Endothelial cell of umbilical vein (primary cell): ENCODE measurements around the gene KLF1. TPM values are rescaled to one million over a fixed set of nuclear protein-coding genes. Genes with fewer than 3 reads are reported as not detected.

Experiments used
- BruUV-seq: library from RNA; stranded (reverse); fragments of 400-500 nt; replicated peaks from 2 replicates; lab custom pipeline; 2021; lab: Mats Ljungman, UMichigan
- CTCF ChIA-PET: fragments of 300-600, 350-600 bp; sonication (Branson Sonifier 250); formaldehyde crosslinking; loops from one replicate; lab custom pipeline; 2021; ENCODE audit warnings: antibody characterized with exemption, inconsistent platforms; lab: Charles Lee
- POLR2A ChIA-PET: fragments of 300-600, 350-600 bp; sonication (Branson Sonifier 250); formaldehyde crosslinking; loops from one replicate; lab custom pipeline; 2021; ENCODE audit warnings: antibody characterized with exemption, inconsistent platforms; lab: Charles Lee
- DNase-seq: peaks from one replicate; pipeline ENCODE4 v3.0.0-alpha.2; 2011; ENCODE audit warnings: low read depth, low spot score
- FAIRE-seq: peaks from 2 replicates; lab custom pipeline; 2011; peaks lifted over from hg19 to GRCh38; lab: Jason Lieb, UNC
- H2AFZ ChIP-seq: 2 replicates; pipeline ENCODE4 v1.6.0; 2012; ENCODE audit warnings: low read depth, low read length, control low read depth, inconsistent platforms
- H3K27ac ChIP-seq: 2 replicates; pipeline ENCODE4 v1.5.1; 2011; ENCODE audit warnings: low read depth, mild to moderate bottlenecking, control low read depth, low read length, moderate library complexity; ENCODE audit not compliant: insufficient read depth
- H3K27me3 ChIP-seq, 2 experiments: 2 replicates each; pipeline versions ENCODE4 v1.6.0 to v1.6.1; 2011; ENCODE audit warnings: low read length in 2 of 2, mixed read lengths in 1 of 2; ENCODE audit not compliant: control insufficient read depth in 2 of 2, insufficient read depth in 2 of 2
- H3K36me3 ChIP-seq, 2 experiments: 2 replicates in 1 of 2; 3 replicates in 1 of 2; pipeline ENCODE4 v1.5.1; 2011; ENCODE audit warnings: low read length in 2 of 2, mild to moderate bottlenecking in 1 of 2, moderate library complexity in 1 of 2; ENCODE audit not compliant: control insufficient read depth in 2 of 2, insufficient read depth in 2 of 2; ENCODE audit errors: extremely low read depth in 1 of 2
- H3K4me1 ChIP-seq: 3 replicates; pipeline ENCODE4 v1.5.1; 2011; ENCODE audit warnings: mild to moderate bottlenecking, low read length; ENCODE audit not compliant: control insufficient read depth, insufficient read depth; ENCODE audit errors: extremely low read depth
- H3K4me2 ChIP-seq: 2 replicates; pipeline ENCODE4 v1.6.1; 2011; ENCODE audit warnings: low read length, control low read depth, mixed read lengths; ENCODE audit not compliant: insufficient read depth
- H3K4me3 ChIP-seq, 3 experiments: fragments of 200-600 bp in 1 of 3; sonication (generic), shearing (Covaris generic) in 1 of 3; replicated peaks in 1 of 3; 2 replicates each; pipeline ENCODE4 v1.5.1; 2011 to 2016; ENCODE audit warnings: control low read depth in 3 of 3, low read length in 3 of 3, mild to moderate bottlenecking in 2 of 3, inconsistent platforms in 1 of 3, low read depth in 1 of 3, moderate library complexity in 1 of 3; ENCODE audit not compliant: insufficient read depth in 1 of 3
- H3K79me2 ChIP-seq: 2 replicates; pipeline ENCODE4 v1.6.0; 2012; ENCODE audit warnings: low read length, inconsistent platforms; ENCODE audit not compliant: control insufficient read depth, insufficient read depth
- H3K9ac ChIP-seq: replicated peaks from 2 replicates; pipeline ENCODE3; 2011; ENCODE audit warnings: low read length, control low read depth; ENCODE audit not compliant: insufficient read depth; ENCODE audit errors: extremely low read depth
- H3K9me1 ChIP-seq: replicated peaks from 3 replicates; pipeline ENCODE4 v1.6.0; 2011; ENCODE audit warnings: mild to moderate bottlenecking, low read length; ENCODE audit not compliant: control insufficient read depth, insufficient read depth; ENCODE audit errors: extremely low read depth
- H3K9me3 ChIP-seq: replicated peaks from 2 replicates; pipeline ENCODE4 v1.5.1; 2012; ENCODE audit warnings: low read length, inconsistent platforms; ENCODE audit not compliant: control insufficient read depth, insufficient read depth
- H4K20me1 ChIP-seq: replicated peaks from 2 replicates; pipeline ENCODE3; 2011; ENCODE audit warnings: mild to moderate bottlenecking, low read length; ENCODE audit not compliant: control insufficient read depth, insufficient read depth; ENCODE audit errors: extremely low read depth
- EZH2 ChIP-seq: IDR thresholded peaks from 2 replicates; pipeline ENCODE4 v1.6.1; 2012; ENCODE audit warnings: borderline replicate concordance, low read depth, mild to moderate bottlenecking, moderate library complexity, low read length, inconsistent platforms; ENCODE audit not compliant: severe bottlenecking
- FOS ChIP-seq: IDR thresholded peaks from 2 replicates; pipeline ENCODE4 v1.6.1; 2011; ENCODE audit warnings: mild to moderate bottlenecking, low read length, moderate library complexity, borderline replicate concordance; ENCODE audit not compliant: insufficient read depth
- GATA2 ChIP-seq: IDR thresholded peaks from 2 replicates; pipeline ENCODE4 v1.7.0; 2011; ENCODE audit warnings: low read depth, mild to moderate bottlenecking, moderate library complexity, mixed read lengths, low read length; ENCODE audit not compliant: insufficient read length, insufficient read depth
- JUN ChIP-seq: IDR thresholded peaks from 2 replicates; pipeline ENCODE4 v1.6.1; 2011; ENCODE audit warnings: borderline replicate concordance, low read depth; ENCODE audit not compliant: insufficient read length, insufficient read depth
- MYC ChIP-seq: IDR thresholded peaks from one replicate; pipeline ENCODE4 v1.6.1; 2011; ENCODE audit warnings: mild to moderate bottlenecking, low read depth, low read length
- POLR2A ChIP-seq: IDR thresholded peaks from 2 replicates; pipeline ENCODE4 v1.6.1; 2012; ENCODE audit warnings: low read depth, mild to moderate bottlenecking, control low read depth, low read length
- POLR2AphosphoS5 ChIP-seq: IDR thresholded peaks from 2 replicates; pipeline ENCODE4 v1.6.1; 2012; ENCODE audit warnings: low read depth, mild to moderate bottlenecking, control low read depth, low read length, moderate library complexity; ENCODE audit not compliant: insufficient read depth
- dilution Hi-C: fragments of 300-500 bp; cut with MboI; formaldehyde crosslinking; loops from one replicate; pipeline ENCODE4 v1.15.0; 2019; ENCODE audit warnings: low sequenced_read_pairs; ENCODE audit not compliant: extremely low pct_ligation_motif_present
- intact Hi-C: fragments of 100-400 bp; cut with micrococcal nuclease; formaldehyde crosslinking; loops from one replicate; pipeline ENCODE4 v1.10.0; 2022
- polyA plus RNA-seq, 4 experiments: library from polyadenylated mRNA; depleted of rRNA in 3 of 4; stranded (reverse) in 3 of 4; unstranded in 1 of 4; fragments of >200 nt; gene quantifications; 2 replicates each; pipeline versions ENCODE4 v1.2.1 to v1.2.3, GENCODE V29; 2011 to 2012; ENCODE audit warnings: missing spikeins in 1 of 4
- total RNA-seq: library from RNA; stranded (reverse); gene quantifications from 2 replicates; pipeline ENCODE4 v1.2.3, GENCODE V29; 2021
- TF ChIP-seq, protein P1 (sequence below): IDR thresholded peaks from 2 replicates; pipeline ENCODE4 v1.6.1; 2011; ENCODE audit not compliant: insufficient read depth, insufficient read length
- TF ChIP-seq, protein P2 (sequence below), 2 donors: IDR thresholded peaks; 1 replicate in 1 of 2; 2 replicates in 1 of 2; pipeline ENCODE4 v1.5.1; 2011; ENCODE audit warnings: low read length in 2 of 2, mild to moderate bottlenecking in 2 of 2, moderate library complexity in 2 of 2, control low read depth in 1 of 2, inconsistent platforms in 1 of 2, low read depth in 1 of 2; ENCODE audit not compliant: insufficient read depth in 1 of 2; ENCODE audit errors: extremely low read depth in 1 of 2

KLF1 gene
- total and polyA plus RNA-seq, 2 donors (not counting 3 experiments of a cell fraction or from before 2014, with no cell fraction given) = not detected

GRCh38 chr19:12865746-12866415 is 21.1 kb downstream of the KLF1 start:
- H3K4me2 ChIP-seq = no peak overlapping the region
- TF ChIP-seq EZH2 (no peak), GATA2 (no peak), JUN (no peak), MYC (no peak), POLR2A (no peak), POLR2AphosphoS5 (no peak), FOS (no peak)
- TF ChIP-seq, protein P1, sequence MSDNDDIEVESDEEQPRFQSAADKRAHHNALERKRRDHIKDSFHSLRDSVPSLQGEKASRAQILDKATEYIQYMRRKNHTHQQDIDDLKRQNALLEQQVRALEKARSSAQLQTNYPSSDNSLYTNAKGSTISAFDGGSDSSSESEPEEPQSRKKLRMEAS = no peak
- TF ChIP-seq, protein P2, sequence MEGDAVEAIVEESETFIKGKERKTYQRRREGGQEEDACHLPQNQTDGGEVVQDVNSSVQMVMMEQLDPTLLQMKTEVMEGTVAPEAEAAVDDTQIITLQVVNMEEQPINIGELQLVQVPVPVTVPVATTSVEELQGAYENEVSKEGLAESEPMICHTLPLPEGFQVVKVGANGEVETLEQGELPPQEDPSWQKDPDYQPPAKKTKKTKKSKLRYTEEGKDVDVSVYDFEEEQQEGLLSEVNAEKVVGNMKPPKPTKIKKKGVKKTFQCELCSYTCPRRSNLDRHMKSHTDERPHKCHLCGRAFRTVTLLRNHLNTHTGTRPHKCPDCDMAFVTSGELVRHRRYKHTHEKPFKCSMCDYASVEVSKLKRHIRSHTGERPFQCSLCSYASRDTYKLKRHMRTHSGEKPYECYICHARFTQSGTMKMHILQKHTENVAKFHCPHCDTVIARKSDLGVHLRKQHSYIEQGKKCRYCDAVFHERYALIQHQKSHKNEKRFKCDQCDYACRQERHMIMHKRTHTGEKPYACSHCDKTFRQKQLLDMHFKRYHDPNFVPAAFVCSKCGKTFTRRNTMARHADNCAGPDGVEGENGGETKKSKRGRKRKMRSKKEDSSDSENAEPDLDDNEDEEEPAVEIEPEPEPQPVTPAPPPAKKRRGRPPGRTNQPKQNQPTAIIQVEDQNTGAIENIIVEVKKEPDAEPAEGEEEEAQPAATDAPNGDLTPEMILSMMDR (IDR thresholded peaks at IDR 0.05; ENCODE audit: extremely low read depth in 1 of 2, insufficient read depth in 1 of 2, low read depth in 1 of 2, low read length in 2 of 2) = no peak
- CTCF ChIA-PET = interaction anchor here (1.0 to 1.1 kb wide), 2 partner anchors 18 to 106 kb away, joined by 3 to 5 read pairs; no protein-coding TSS in a partner anchor
- no peak overlapping the region for H3K27ac ChIP-seq
- no peak overlapping the region for H2AFZ ChIP-seq
- FAIRE-seq (no peak), DNase-seq (no peak)
- no peak overlapping the region for H3K4me3 ChIP-seq
- H3K27me3 ChIP-seq = no peaks in the 10 kb centered on the region
- no TSS peak for BruUV-seq
- H3K4me1 ChIP-seq = peaks cover 2% of the 10 kb centered on the region
- H3K9me3 ChIP-seq = no peaks in the 10 kb centered on the region
- no peaks in the 10 kb centered on the region for H3K36me3 ChIP-seq
- no peak overlapping the region for H3K9ac ChIP-seq
- dilution Hi-C loops = no loop called here
- intact Hi-C loops = no loop called here
- H4K20me1 ChIP-seq = no peaks in the 10 kb centered on the region
- H3K79me2 ChIP-seq = no peaks in the 10 kb centered on the region
- no peaks in the 10 kb centered on the region for H3K9me1 ChIP-seq
- POLR2A ChIA-PET = no interaction called here
